A204.1 (cell line): ENCODE data around the gene MAFF.
"Not testable (repeated sequence)": the region's sequence is repeated elsewhere in the genome, so short reads cannot be mapped to it uniquely, and the experiment has no call there.

ENCODE experiments used
- FAIRE-seq: peaks from 2 replicates; lab custom pipeline; 2012; peaks lifted over from hg19 to GRCh38; lab: Jason Lieb, UNC

Gene MAFF

DNA sequence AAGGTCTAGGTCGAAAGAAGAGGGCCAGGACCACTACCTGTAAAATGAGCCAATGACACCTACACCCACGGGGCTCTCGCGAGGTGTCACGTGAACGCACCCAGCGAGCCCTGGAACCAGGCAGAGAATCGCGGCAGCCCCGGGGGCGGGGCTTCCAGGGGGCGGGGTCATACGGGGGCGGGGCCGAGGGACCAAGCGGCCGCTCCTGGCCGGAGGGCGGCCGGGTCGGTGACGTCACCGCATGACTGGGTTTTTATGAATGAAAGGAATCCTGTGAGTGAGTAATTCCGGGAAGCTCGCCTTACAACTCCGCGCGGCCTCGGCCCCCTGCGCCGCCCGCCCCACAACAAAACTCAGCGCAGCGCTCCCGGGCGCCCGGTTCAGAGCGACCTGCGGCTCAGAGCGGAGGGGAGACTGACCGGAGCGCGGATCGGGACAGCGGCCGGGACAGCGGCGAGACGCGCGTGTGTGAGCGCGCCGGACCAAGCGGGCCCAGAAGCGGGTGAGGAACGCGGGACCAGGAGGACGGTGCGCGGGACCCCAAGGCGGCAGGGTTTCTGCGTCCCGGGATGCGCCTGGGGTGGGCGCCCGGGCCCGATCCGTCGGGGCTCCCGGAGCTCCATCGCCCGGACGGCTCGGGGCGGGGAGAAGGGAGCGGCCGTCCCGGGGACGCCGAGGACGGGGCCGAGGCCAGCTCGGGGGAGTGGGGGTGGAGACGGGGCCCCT lies at the start of gene MAFF:
MAFF (plus strand) TSS at position 284 of the 726 bp plus-strand sequence. CDS start 11,860 bp downstream, outside the sequence.
- no peak for FAIRE-seq

DNA sequence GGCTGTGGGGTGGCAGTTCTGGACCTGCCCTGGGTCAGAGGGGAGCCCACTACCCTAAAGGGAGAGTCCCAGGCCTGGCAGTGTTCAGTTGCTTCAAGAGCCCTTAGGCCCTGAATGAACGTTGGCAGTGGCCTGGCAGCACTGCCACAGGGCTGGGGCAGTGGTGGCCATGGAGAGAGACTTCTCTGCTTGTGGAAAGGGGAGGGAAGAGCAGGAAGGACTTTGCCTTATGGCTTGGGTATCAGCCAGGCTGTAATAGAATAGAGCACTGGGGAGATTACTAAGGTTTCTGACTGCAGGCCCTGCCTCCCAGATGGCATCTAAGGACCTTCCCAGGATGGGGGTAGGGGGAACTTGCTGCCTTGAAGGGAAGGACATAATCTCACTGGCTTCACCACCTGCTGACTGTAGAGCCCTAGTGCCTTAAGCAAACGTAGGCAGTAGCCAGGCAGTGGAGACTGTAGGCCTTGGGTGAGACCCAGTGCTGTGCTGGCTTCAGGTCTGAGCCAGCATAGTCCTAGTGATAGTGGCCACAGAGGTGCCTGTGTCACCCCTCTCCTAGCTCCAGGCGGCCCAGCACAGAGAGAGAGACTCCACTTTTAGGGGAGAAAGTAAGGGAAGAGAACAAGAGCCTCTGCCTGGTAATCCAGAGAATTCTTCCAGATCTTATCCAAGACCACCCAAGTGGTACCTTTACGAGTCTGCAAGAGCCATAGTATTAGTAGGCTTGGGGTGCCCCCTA lies 47.8 kb upstream of the MAFF start:
- FAIRE-seq: no peak

DNA sequence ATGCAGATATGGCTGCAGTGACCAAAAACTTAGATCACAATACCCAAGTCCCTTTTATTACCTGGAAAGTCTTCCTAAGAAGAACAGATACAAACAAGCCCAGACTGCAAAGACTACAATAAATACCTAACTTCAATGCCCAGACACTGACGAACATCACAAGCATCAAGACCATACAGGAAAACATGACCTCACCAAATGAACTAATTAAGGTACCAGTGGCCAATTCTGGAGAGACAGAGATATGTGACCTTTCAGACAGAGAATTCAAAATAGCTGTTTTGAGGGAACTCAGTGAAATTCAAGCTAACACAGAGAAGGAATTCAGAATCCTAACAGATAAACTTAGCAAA lies 47.3 kb upstream of the MAFF start:
- not testable (repeated sequence) for FAIRE-seq

DNA sequence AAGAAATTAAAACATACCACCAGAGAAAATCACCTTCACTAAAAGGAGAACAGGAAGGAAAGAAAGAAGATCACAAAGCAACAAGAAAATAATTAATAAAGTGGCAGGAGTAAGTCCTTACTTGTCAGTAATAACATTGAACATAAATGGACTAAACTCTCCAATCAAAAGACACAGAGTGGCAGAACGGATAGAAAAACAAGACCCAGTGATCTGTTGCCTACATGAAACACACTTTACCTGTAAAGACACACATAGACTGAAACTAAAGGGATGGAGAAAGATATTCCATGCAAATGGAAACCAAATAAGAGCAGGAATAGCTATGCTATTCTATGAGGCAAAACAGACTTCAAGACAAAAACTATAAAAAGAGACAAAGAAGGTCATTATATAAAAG lies 46.1 kb upstream of the MAFF start:
- no peak for FAIRE-seq

DNA sequence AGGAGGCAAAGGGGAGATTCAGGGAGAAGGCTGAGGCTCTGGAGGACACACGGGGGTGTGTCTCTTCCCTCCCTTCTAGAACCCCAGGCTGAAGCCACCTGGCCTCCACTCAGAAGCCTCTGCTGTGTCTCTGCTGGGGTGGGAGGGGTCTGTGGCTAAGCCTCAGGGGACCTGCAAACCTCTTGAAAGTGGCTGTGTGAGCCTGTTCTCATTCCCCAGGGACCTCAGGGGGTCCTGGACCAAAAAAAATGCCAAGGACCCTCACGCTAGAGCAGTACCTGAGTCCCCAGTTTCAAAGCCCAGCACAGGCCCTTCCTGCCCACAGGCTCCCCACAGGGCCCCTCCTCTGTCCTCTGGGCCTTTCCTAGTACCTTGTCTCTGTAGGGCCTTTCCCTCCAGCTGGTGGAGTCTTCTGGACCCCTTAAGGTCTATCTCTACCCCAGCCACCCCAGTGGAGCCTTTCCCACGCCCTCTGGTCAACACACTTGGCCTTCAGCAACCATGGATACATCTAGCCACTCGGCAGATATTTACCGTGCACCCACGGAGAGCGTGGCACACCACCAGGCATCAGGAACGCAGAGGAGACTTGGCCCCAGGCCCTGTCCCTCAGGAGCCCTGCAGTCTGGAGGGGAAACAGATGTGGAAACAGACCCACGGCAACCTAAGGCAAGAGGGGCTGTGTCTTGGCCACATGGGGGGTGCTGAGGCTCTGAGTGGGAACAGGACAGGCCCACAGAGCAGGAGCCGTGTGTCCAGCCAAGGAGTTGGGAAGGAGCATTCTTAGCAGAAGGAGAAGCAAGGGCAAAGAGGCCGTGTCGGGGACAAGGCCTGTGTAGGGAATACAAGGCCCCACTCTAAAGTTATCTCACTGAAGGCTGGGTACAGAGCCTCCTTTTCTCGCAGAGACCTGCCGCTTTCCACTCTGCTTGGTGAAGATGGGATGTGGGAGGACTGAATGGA lies 38.6 kb upstream of the MAFF start:
- FAIRE-seq: no peak

DNA sequence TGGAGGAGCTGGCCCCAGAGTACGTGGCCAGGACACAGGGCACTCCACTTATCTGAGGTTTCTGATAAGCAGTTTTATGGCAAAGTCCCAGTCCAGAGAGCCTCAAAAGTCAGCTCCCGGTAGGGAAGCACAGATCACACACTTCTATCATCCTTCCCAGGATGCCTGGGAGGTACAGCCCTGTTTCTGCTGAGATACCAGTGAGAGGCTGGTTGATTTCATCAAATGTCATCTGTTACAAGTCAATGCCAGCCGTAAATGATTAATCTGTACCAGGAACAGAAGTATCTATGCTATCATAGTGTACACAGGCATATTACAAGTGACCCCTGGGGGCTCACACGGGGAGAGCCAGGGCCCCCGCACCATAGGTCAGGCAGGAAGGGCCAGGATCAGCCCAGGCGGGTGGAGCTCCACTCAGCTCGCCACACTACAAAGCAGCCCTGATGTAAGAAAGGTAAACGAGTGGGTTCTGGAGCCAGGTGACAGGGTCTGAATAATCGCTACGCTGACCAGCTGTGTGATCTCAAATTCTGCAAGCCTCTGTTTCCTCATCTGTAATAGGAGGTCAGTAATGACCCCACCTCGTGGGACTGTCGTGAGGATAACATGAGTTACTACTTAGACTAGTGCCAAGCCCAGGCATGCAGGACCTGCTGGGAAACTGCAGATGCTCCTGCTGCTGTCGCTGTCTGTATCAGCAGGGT lies 37.8 kb upstream of the MAFF start:
- FAIRE-seq: no peak

DNA sequence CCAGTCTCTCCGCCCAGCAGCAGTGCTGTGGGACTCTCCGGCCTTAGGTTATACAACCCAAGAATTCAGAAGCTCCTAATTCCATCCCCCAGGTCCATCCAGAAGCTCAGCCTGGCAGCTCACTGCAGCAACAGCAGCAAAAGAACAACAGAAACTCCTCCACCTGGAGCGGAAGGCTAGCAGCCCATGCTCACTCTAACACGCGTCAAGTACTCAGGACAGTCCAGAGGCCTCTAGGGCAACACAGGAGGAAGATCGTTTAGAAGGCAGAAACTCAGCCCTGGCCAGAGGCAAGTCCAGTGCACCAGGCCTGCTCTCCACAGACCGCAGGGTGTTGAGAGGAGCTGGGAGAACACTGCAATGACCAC lies 37.3 kb upstream of the MAFF start:
- FAIRE-seq: no peak

DNA sequence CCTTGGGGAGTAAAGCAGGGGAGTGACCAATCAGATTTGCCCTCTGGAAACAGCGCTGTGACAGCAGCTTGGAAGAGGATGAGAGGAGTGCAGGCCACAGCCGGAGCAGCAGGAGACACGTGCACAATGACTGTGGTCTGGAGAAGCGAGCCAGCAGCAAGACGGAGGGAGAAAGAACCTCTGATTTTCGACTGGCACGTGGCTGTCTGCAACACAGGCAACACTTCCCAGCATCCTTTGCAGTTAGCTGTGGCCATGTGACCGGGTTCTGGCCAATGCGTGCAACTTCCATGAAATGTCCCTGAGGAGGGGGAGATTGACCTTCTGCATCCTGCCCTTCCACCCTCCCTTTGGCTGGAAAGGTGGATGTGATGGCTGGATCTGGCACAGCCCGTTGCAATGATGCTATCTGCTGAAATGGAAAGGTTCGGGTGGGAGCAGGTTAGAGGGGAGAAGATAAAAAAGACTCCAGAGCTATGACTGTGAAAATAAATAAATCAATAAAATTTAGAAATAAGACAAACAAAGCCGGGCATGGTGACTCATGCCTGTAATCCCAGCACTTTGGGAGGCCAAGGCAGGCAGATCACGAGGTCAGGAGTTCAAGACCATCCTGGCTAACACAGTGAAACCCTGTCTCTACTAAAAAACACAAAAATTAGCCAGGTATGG lies 35.7 kb upstream of the MAFF start:
- FAIRE-seq: no peak

DNA sequence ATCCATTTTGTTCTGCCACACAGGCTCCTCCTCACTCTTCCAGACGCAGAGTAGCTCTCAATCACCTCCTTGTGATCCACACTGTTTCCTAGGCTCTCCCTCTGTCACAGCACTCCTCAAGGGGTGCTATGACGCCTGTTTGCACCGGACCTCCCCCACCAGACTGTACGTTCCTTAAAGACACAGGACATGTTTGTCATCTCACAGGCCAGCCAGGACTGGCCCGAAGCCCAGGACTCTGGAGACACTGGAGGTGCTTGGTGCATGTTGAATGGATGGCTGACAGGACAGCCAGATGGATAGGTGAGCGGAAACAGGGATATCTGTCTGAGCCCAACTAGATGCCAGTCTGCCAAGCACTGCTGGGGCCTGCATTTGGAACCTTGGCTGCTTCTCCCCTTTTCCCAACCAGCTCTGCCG lies 33.8 kb upstream of the MAFF start:
- no peak for FAIRE-seq

DNA sequence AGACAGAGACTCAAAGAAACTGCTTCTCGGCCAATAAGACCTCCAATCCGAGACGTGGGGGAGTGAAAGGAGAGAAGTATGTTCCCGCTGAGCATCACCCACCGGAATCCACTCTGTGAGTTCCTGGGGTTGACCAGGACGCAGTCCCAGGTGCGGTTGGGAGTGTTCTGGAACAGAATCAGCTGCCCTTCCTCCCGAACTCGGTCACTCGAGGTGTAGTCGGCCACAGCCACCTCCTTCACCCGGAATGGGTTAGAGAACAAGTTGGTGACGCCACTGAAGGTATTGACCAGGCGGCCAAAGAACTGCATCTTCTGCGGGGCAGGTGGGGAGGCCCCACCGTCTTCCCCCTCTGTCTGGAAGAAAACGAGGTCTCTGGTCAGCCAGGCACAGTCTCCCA lies 32.7 kb upstream of the MAFF start:
- FAIRE-seq: no peak

DNA sequence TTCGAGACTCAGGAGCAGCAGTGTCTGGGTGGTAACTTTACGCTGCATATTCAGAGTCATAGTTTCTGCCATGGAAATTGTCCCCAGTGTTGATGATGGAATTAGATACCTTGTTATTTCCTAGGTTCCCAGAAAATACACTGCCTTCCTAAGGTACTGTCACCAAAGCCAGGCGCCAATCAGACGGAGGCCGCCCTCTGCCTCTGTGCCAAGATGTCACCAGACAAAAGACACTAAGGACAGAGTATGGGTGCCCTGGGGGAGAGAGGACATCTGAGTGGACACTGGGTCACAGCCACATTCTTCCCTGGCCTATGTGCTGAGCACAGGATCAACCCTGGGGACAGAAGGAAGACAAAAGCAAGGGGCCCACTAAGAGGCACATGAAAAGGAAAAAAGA lies 31.3 kb upstream of the MAFF start:
- FAIRE-seq: no peak

DNA sequence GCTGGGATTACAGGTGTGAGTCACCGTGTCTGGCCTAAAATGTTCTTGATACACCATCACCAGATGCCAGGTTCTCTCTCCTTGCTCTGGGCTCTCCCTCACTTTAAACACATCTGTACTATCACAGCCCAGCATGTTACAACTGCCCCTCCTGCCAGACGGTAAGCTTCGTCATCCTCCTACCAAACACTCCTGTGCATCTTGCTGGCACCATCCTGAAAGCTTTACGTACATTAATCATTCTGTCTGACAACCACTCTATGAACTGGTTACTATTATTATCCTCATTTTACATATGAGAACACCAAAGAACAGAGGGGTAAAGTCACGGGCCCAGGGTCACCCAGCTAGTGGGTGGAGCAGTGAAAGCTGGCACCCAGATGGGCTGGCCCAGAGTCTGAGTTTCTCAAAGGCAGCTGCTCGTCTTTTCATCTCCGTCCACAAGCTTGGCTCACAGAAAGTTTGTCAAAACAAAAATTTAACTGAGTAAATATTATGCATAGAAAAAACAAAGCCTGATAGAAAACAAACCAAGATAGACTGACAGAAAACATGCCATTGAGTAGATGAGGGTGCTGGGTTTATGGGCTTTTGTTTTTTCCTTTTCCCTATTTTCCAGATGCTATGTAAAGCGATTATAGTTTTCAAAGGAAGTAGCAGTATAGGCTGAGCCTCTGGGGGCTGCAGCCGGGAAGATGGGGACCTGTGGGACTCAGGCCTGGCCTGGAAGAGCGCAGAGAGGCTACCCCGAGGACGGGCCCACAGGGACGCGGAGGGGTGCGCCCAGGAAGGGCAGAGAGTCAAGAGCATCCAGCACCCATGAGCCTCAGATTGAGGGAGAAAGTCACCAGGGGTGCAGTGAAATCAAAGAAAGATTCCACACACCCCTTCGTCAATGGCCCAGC lies 29.6 kb upstream of the MAFF start:
- no peak for FAIRE-seq

DNA sequence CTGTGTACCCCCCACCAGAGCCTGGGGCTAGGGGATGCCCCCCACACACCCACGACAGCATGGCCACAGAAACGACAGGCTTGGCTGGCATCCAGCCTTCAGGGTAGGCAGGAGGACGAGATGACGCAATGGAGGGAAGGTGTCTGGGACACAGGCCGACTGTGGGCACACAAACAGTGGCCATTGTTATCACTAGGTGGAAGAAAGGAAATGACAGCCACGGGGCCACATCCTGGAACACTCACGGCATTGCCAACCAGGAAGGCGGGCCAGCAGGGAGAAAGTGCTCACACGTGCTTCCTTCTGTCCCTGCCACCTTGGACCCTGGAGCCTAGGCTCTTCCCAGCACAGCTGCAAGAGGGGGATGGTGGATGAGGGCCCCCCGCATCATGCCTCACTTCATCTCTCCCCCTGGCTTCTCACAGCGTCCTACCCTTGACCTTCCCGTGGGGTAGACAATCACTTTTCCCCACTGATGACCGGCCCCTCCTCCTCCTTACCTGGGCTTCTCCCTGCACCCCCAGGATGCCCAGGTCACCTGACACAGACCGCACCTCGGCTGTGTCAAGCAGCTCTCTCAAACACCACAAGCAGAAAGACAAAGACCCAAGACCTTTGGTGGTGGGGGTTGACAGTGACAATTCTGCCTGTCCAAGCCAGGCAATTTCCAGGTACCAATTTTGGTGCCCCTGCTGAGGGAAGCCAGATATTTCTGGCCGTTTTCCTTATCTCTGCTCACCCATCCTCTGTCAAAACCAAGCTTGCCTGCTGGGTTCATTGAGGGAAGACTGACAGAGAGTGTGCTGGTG lies 28.8 kb upstream of the MAFF start:
- FAIRE-seq: no peak

DNA sequence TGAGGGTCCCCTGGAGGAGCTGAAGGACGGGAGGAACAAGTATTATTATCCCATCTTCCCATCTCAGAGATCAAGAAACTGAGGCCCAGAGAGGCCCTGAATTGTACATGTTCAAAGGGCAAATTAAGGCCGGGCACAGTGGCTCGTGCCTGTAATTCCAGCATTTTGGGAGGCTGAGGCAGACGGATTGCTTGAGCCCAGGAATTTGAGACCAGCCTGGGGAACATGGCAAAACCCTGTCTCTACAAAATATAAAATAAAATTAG lies 28.2 kb upstream of the MAFF start:
- FAIRE-seq: no peak

DNA sequence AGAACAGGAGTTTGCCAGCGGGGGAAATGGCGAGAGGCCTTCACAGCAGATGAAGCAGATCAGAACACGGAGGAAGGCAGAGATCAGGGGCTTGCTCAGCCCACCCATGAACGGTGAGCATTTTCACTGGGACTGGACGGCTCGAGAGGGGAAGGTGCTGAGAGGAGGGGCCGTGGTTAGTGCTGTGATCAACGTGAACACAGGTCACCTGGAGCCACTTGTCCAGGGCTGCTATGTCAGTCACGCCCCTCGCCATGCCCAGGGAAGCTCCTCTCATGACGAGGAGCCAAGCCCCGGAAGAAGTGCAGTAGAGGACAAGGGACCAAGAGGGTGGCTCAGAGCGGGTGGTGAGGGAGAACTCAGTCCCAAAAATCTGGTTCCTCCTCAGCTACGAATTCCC lies 27.2 kb upstream of the MAFF start:
- no peak for FAIRE-seq

DNA sequence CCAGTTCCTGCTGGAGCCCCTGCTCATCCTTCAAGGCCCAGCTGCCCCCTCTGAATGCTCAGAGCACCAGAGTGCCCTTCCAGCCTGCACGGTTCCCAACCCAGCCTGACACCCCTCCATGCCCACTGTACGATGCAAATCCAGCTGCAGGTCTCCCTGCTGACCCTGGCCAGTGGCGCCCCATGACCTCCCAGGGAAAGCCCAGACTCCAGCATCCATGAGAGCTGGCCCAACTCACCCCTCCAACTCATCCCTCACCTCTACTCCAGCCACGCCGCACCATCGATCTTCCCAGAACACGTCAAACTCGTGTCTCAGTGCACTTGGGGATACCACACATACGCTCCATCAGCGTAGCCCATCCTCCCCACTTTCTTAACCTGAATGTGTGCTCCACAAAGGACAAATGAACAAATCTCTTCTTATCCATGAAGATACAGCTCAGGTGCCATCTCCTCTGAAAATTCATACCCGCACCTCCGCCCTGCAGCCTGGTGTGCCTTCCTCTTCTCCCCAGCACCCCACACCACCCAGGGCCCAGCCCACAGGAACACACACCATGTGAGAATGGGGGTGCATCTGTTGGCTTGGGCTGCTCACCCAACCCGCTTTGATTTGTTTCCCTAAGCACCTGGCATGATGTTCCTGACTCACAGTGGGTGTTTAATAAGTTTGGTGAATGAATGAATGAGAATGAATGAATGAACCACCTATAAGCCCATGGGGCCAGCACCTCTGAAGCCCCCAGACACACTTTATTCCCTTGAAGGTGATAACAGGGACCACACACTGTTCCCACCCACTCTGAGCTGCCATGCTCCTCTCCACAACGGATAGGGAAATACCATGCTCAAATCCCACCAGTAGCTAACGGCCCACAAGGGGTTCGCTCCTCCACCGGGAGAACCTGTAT lies 26.3 kb upstream of the MAFF start:
- no peak for FAIRE-seq

DNA sequence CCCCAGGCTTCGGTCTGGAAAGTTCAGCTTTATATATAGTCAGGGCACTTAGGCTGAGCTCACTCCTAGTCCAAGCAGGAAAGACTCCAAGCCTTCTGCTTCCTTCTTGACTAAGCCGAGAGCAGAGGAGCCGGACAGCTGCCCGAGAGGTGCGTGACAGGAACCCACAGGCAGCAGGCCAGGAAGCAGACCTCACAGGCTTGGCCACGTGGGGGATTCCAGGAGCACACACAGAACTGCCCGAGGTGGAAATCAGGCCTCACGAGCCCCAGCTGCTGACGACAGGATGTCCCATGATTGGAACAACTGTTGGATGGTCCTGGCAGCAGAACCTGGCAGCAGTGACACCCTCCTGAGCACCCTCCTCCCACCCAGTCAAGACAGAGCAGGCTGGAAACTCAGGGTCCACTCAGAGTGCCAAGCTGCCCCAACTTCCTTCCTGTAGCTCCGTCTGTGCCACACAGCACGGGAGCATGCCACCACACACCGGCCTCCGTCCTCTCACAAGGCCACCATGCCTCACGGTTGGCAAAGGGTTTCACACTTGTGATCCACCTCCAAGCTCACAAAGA lies 25.5 kb upstream of the MAFF start:
- no peak for FAIRE-seq

DNA sequence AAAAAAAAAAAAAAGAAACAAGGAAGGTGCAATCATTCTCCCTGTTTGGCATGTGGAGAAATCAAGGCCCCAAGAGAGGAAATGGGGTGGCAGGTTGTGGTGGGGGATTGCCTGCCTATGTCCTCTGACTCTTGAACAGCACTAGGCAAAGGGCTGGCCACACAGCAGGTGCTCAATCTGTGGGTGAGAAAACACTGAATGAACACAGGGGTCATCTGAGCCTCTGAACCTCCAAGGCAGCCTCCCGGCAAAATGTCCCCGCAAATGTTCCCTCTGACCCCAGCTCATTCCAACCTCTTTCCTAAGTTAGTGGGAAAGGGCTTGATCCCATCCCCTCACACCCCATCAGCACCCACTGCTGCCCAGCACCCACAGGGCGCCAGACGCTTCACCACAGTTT lies 24.8 kb upstream of the MAFF start:
- FAIRE-seq: no peak

DNA sequence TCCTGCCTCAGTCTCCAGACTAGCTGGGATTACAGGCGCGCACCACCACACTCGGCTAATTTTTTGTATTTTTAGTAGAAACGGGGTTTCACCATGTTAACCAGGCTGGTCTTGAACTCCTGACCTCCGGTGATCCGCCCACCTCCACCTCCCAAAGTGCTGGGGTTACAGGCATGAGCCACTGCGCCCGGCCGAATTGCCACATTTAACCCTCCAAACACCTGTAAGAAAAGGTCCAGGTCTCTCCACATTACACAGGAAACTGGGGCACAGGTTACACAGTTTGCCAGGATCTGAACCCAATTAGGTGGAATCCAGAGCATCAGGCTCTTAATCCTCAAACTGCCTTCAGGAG lies 24.2 kb upstream of the MAFF start:
- not testable (repeated sequence) for FAIRE-seq
